ENCODE measurements around the gene ZNF438. TPM values are rescaled to one million over a fixed set of nuclear protein-coding genes. Genes with fewer than 3 reads are reported as not detected.
A peak's percentile ranks its signal among the peaks of the same experiment; 100 is the strongest.

ZNF438 gene
- polyA plus RNA-seq, 3 donors, result 5.4 to 11.1 (median 9.3) TPM

DNA sequence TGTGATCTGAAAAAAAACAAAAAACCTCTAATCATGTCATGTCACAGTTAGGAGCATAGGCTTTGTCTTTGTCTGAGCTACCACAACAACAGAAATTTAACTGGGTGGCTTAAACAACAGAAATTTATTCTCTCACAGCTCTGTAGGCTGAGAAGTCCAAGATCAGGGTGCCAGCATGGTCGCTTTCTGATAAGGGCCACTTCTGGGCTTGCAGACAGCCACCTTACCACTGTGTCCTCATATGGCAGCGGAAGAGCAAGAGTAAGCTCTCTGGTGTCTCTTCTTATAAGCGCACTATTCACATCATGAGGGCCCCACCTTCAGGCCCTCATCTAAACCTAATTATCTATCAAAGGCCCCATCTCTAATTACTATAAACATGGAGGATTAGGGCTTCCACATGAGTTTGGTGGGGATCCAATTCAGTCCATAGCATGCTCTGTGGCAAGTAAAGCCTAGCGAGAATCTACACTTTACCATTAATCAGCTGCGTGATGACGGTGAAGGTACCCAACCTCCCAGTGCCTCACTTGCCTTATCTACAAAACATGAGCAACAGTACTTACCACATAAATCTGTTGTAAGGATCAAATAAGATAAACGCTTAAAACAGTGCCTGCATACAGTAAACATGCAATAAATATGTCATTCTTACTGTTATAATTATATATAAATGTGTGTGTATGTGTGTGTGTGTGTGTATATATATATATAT, 17.3 kb downstream of the ZNF438 start:
- H3K36me3 Mint-ChIP-seq, result peaks cover 12 to 18% of the 10 kb centered on the region in 2 donors
- WGBS (ENCODE audit: insufficient coverage), result 100% methylated on average over 2 of the region's 7 CpGs
- no peak overlapping the region for H3K4me2 ChIP-seq (replicated peaks; ENCODE audit: extremely low read depth, low read length, poor library complexity, severe bottlenecking)
- H3K4me1 Mint-ChIP-seq, result peaks cover 14% of the 10 kb centered on the region
- H3K36me3 ChIP-seq (replicated peaks in 1 of 2; ENCODE audit: control insufficient read depth in 1 of 2, insufficient read depth in 2 of 2, low read length in 2 of 2), result no peaks in the 10 kb centered on the region
- H3K4me1 ChIP-seq (ENCODE audit: control insufficient read depth in 1 of 2, insufficient read depth in 2 of 2, low read length in 2 of 2), result peaks cover 11 to 14% of the 10 kb centered on the region in 2 donors
- TF ChIP-seq, protein P1, sequence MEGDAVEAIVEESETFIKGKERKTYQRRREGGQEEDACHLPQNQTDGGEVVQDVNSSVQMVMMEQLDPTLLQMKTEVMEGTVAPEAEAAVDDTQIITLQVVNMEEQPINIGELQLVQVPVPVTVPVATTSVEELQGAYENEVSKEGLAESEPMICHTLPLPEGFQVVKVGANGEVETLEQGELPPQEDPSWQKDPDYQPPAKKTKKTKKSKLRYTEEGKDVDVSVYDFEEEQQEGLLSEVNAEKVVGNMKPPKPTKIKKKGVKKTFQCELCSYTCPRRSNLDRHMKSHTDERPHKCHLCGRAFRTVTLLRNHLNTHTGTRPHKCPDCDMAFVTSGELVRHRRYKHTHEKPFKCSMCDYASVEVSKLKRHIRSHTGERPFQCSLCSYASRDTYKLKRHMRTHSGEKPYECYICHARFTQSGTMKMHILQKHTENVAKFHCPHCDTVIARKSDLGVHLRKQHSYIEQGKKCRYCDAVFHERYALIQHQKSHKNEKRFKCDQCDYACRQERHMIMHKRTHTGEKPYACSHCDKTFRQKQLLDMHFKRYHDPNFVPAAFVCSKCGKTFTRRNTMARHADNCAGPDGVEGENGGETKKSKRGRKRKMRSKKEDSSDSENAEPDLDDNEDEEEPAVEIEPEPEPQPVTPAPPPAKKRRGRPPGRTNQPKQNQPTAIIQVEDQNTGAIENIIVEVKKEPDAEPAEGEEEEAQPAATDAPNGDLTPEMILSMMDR (IDR thresholded peaks at IDR 0.05), result no peak
- no peak overlapping the region for H3K9ac ChIP-seq (ENCODE audit: insufficient read depth, low read length, poor library complexity, severe bottlenecking)
- H4K20me1 ChIP-seq (ENCODE audit: insufficient read depth, low read length), result no peaks in the 10 kb centered on the region
- H3K27ac ChIP-seq (ENCODE audit: low read depth in 1 of 2, low read length in 2 of 2), result no peak overlapping the region
- H3K9me3 Mint-ChIP-seq, result peaks cover 0 to 6% (median 3%) of the 10 kb centered on the region in 7 donors
- H3K27me3 Mint-ChIP-seq (ENCODE audit: low read depth in 3 of 3), result no peaks in the 10 kb centered on the region
- no peaks in the 10 kb centered on the region for H3K9me3 ChIP-seq (replicated peaks in 1 of 2; ENCODE audit: control insufficient read depth in 1 of 2, insufficient read depth in 1 of 2, low read length in 2 of 2)
- H3K27ac Mint-ChIP-seq, result no peak overlapping the region
- H3K27me3 ChIP-seq (ENCODE audit: control insufficient read depth in 2 of 2, insufficient read depth in 2 of 2, low read length in 2 of 2), result no peaks in the 10 kb centered on the region
- intact Hi-C loops (cut with micrococcal nuclease), result no loop called here
- H3K79me2 ChIP-seq (ENCODE audit: insufficient read depth, low read length), result peaks cover 50% of the 10 kb centered on the region
- no peak for DNase-seq
- H2AFZ ChIP-seq (ENCODE audit: insufficient read depth, low read depth, low read length, poor library complexity, severe bottlenecking), result no peak overlapping the region
- H3K4me3 ChIP-seq (replicated peaks in 1 of 3; ENCODE audit: low read depth in 2 of 3, low read length in 3 of 3), result no peak overlapping the region
- no peak overlapping the region for H3K4me3 Mint-ChIP-seq

DNA sequence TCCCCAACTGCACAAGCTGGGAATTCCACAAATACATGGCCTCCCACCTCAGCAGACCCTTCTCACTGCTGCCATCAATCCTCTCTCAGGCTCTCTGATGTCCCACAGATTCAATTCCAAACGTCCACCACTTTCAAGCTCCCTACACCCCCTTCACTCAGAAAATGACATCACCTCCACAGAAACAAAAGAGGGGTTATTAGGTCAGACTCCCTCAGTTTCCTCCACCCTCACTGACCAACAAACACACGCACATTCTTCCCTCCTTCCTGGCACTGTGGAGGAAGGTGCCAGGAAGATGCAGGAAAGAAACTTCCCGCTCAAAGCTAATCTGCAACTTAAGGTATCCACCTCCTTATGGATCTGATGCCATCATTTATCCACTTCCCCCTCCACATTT, 18.3 kb downstream of the ZNF438 start:
- H3K9ac ChIP-seq (ENCODE audit: insufficient read depth, low read length, poor library complexity, severe bottlenecking), result no peak overlapping the region
- no peak overlapping the region for H3K4me2 ChIP-seq (replicated peaks; ENCODE audit: extremely low read depth, low read length, poor library complexity, severe bottlenecking)
- Mint-ChIP-seq H3K27me3 (ENCODE audit: low read depth in 3 of 3) (no peaks in the 10 kb centered on the region), H3K4me3 (no peak overlapping the region), H3K9me3 (peaks cover 0 to 6% (median 3%) of the 10 kb centered on the region in 7 donors), H3K36me3 (peaks cover 12 to 13% of the 10 kb centered on the region in 2 donors), H3K27ac (peak overlapping the region in 1 of 7 donors; percentile 52), H3K4me1 (peaks cover 15% of the 10 kb centered on the region)
- TF ChIP-seq, protein P1 (IDR thresholded peaks at IDR 0.05), result no peak
- H3K4me1 ChIP-seq (ENCODE audit: control insufficient read depth in 1 of 2, insufficient read depth in 2 of 2, low read length in 2 of 2), result peaks cover 11 to 14% of the 10 kb centered on the region in 2 donors
- H3K36me3 ChIP-seq (replicated peaks in 1 of 2; ENCODE audit: control insufficient read depth in 1 of 2, insufficient read depth in 2 of 2, low read length in 2 of 2), result no peaks in the 10 kb centered on the region
- no peaks in the 10 kb centered on the region for H3K9me3 ChIP-seq (replicated peaks in 1 of 2; ENCODE audit: control insufficient read depth in 1 of 2, insufficient read depth in 1 of 2, low read length in 2 of 2)
- WGBS (ENCODE audit: insufficient coverage), result no CpG with 5 or more reads among the region's 3 CpGs
- intact Hi-C loops (cut with micrococcal nuclease), result no loop called here
- H3K4me3 ChIP-seq (replicated peaks in 1 of 3; ENCODE audit: low read depth in 2 of 3, low read length in 3 of 3), result no peak overlapping the region
- DNase-seq, result no peak
- H3K27me3 ChIP-seq (ENCODE audit: control insufficient read depth in 2 of 2, insufficient read depth in 2 of 2, low read length in 2 of 2), result no peaks in the 10 kb centered on the region
- H4K20me1 ChIP-seq (ENCODE audit: insufficient read depth, low read length), result no peaks in the 10 kb centered on the region
- peaks cover 40% of the 10 kb centered on the region for H3K79me2 ChIP-seq (ENCODE audit: insufficient read depth, low read length)
- H3K27ac ChIP-seq (ENCODE audit: low read depth in 1 of 2, low read length in 2 of 2), result no peak overlapping the region
- H2AFZ ChIP-seq (ENCODE audit: insufficient read depth, low read depth, low read length, poor library complexity, severe bottlenecking), result no peak overlapping the region
